ENCODE results near the gene SSH3.

SSH3 gene

DNA sequence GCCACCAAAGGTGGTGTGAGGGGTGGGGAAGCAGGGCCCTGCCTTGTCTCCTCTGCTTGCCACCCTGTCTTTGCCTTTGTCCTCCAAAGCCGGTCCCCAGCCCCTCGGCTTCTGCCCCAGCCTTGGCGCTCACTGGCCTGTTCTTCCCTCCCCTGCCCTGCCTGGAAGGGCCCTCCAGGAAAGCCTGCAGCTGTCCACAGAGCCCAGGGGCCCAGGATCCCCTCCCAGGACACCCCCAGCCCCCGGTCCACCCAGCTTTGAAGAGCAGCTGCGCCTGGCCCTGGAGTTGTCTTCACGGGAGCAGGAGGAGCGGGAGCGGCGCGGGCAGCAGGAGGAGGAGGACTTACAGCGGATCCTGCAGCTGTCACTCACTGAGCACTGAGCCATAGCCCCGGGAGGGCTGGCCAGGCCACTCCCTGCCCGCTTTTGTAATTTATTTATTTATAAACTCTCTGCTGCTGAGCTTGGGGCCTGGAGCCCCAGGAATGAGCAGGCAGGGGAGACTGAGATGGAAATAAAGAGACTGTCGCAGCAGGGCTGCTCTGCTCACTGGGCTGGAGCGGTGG lies 1.3 kb upstream of the SSH3 start:
- Mint-ChIP-seq H3K27me3 (ENCODE audit: low read depth) (no peaks in the 10 kb centered on the region), H3K27ac (no peak overlapping the region), H3K9me3 (peaks cover 1% of the 10 kb centered on the region), H3K4me3 (peak overlapping the region; percentile 46), H3K4me1 (ENCODE audit: low read depth) (peaks cover 7% of the 10 kb centered on the region), H3K36me3 (ENCODE audit: low read depth) (peaks cover 32% of the 10 kb centered on the region)
- no peak for DNase-seq (ENCODE audit: low spot score)

DNA sequence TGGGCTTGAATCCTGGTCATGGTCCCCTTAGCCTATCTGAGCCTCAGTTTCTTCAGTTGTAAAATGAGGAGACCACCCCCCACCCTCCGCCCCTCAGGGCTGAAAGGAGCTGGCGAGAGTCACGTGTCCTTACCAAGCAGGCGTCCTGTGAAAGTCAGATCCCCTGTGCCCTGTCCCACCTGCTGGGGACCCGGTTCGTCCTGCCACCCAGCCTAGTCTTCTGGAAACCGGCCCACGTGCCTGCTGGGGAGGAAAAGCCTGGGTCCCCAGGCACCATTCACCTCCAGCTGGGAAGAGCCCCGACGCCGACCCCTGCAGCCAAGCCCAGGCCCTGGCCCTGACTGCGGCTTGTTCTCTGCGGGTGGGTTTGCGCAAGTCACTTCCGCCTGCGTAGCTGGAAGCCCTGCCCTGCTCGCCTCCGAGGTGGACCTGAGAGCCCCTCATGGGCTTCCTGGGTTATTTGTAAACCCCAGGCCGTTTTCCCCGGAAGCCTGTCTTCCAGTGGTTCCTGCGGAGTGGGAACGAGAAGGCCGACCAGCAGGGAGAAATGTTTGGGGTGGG lies 679 bp upstream of the SSH3 start:
- Mint-ChIP-seq H3K36me3 (ENCODE audit: low read depth) (peaks cover 30% of the 10 kb centered on the region), H3K27ac (peak overlapping the region; percentile 20), H3K4me3 (peak overlapping the region; percentile 46), H3K9me3 (no peaks in the 10 kb centered on the region), H3K27me3 (ENCODE audit: low read depth) (no peaks in the 10 kb centered on the region), H3K4me1 (ENCODE audit: low read depth) (peaks cover 7% of the 10 kb centered on the region)
- no peak for DNase-seq (ENCODE audit: low spot score)

DNA sequence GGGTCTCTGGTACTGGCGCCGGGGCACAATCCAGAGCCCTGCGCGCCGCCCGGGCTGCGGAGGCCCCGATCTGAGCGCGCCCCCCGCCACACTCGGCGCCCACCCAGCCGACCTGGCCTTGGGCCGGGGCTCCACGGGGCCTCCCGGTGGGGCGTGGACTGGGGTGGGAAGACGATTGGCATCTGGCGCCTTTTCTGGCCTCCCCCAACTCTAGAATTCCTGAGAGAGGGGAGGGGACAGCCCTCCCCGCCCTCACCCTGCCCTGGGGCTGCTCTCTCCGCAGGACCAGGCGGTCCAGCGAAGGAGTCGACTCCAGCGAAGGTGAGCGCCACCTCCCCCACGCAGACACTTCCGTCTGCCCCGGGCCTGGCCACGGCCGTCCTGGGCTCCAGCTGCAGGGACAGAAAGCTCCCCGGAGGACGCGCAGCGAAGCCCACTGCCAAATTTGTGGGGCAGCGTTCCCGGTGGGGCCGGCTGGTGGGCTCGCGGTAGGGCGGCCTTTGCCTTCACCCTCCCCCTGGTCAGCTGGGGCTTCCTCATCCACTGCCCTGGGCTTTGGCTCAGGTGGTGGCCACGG lies 593 bp downstream of the SSH3 start:
- no peaks in the 10 kb centered on the region for H3K9me3 Mint-ChIP-seq
- H3K36me3 Mint-ChIP-seq (ENCODE audit: low read depth), result peaks cover 17% of the 10 kb centered on the region
- no peak for DNase-seq (ENCODE audit: low spot score)
- no peaks in the 10 kb centered on the region for H3K27me3 Mint-ChIP-seq (ENCODE audit: low read depth)
- peak overlapping the region; percentile 43 for H3K4me3 Mint-ChIP-seq
- H3K27ac Mint-ChIP-seq, result no peak overlapping the region
- peaks cover 2% of the 10 kb centered on the region for H3K4me1 Mint-ChIP-seq (ENCODE audit: low read depth)

- Mint-ChIP-seq H3K4me3 (peak overlapping the region; percentile 11), H3K36me3 (ENCODE audit: low read depth) (peaks cover 16% of the 10 kb centered on the region), H3K4me1 (ENCODE audit: low read depth) (peaks cover 2% of the 10 kb centered on the region), H3K9me3 (no peaks in the 10 kb centered on the region), H3K27me3 (ENCODE audit: low read depth) (no peaks in the 10 kb centered on the region), H3K27ac (no peak overlapping the region)
- DNase-seq (ENCODE audit: low spot score), result no peak
Observed at GRCh38 chr11:67304511-67305113, 1.3 kb downstream of the SSH3 start.

- Mint-ChIP-seq H3K36me3 (ENCODE audit: low read depth) (peaks cover 13% of the 10 kb centered on the region), H3K27me3 (ENCODE audit: low read depth) (no peaks in the 10 kb centered on the region), H3K9me3 (no peaks in the 10 kb centered on the region), H3K4me1 (ENCODE audit: low read depth) (peaks cover 6% of the 10 kb centered on the region), H3K4me3 (no peak overlapping the region), H3K27ac (no peak overlapping the region)
- DNase-seq (ENCODE audit: low spot score), result no peak
Observed at GRCh38 chr11:67306769-67307544, 3.6 kb downstream of the SSH3 start.

DNA sequence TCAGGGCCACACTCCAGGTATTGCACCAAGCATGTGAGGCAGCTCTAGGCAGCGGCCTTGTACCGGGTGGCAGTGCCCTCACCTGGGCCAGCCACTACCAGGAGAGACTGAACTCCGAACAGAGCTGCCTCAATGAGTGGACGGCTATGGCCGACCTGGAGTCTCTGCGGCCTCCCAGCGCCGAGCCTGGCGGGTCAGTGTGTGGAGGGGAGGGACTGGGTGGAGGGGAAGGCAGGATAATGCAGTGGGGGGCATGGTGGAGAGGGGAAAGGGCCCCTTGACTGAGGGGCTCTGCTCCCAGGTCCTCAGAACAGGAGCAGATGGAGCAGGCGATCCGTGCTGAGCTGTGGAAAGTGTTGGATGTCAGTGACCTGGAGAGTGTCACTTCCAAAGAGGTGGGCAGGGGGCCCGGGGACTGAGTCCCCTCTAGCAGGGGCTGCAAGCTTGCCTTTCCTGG lies 4.2 kb downstream of the SSH3 start:
- Mint-ChIP-seq H3K36me3 (ENCODE audit: low read depth) (peaks cover 9% of the 10 kb centered on the region), H3K9me3 (no peaks in the 10 kb centered on the region), H3K27ac (no peak overlapping the region), H3K4me1 (ENCODE audit: low read depth) (peaks cover 10% of the 10 kb centered on the region), H3K27me3 (ENCODE audit: low read depth) (no peaks in the 10 kb centered on the region), H3K4me3 (no peak overlapping the region)
- DNase-seq (ENCODE audit: low spot score), result no peak

DNA sequence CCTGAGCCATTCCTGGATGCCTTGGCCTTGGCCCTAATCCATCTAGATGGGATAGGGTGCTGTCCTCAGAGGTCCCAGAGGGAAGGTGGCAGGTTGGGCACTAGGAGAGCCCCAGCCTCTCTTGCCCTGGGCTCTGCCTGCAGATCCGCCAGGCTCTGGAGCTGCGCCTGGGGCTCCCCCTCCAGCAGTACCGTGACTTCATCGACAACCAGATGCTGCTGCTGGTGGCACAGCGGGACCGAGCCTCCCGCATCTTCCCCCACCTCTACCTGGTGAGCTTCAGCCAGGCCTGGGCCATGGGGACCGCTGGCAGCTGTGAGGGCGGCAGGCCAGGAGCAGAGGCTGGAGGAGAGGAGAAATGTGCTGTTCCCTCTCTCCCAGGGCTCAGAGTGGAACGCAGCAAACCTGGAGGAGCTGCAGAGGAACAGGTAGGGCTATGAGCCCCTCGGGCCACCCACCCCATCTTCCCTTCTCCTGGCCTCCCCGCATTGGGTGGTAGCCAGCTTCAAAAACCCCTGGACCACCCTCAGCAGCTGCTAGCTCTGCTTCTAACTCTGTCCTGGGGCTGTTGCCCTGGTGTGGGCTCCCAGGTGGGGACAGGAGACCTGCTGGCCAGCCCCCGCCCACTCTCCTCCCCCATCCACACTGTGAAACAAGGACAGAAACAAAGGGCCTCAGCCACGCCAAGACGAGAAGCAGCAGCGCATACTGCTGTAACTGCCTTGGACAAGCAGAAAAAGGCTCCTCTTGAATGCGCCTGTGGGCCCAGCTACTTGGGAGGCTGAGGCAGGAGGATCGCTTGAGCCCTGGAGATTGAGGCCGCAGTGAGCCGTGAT lies 4.9 kb downstream of the SSH3 start:
- no peak overlapping the region for H3K4me3 Mint-ChIP-seq
- H3K27me3 Mint-ChIP-seq (ENCODE audit: low read depth), result no peaks in the 10 kb centered on the region
- H3K4me1 Mint-ChIP-seq (ENCODE audit: low read depth), result peaks cover 16% of the 10 kb centered on the region
- no peaks in the 10 kb centered on the region for H3K9me3 Mint-ChIP-seq
- DNase-seq (ENCODE audit: low spot score), result no peak
- H3K36me3 Mint-ChIP-seq (ENCODE audit: low read depth), result peaks cover 5% of the 10 kb centered on the region
- H3K27ac Mint-ChIP-seq, result no peak overlapping the region

DNA sequence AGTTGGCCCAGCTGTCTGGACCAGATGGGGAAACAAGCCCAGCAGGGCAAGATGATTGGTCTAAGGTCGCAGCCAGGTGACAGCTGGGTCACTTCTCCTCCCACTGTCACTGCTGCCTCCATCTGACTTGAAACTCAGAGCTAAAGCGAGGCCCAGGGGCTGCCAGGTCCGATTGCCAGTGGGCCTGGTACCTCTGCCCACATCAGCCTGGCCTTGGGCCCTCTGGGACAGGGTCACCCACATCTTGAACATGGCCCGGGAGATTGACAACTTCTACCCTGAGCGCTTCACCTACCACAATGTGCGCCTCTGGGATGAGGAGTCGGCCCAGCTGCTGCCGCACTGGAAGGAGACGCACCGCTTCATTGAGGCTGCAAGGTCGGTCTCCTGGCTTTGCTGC lies 5.8 kb downstream of the SSH3 start:
- H3K27ac Mint-ChIP-seq, result no peak overlapping the region
- no peak for DNase-seq (ENCODE audit: low spot score)
- no peaks in the 10 kb centered on the region for H3K27me3 Mint-ChIP-seq (ENCODE audit: low read depth)
- H3K36me3 Mint-ChIP-seq (ENCODE audit: low read depth), result peaks cover 5% of the 10 kb centered on the region
- H3K4me3 Mint-ChIP-seq, result no peak overlapping the region
- peaks cover 23% of the 10 kb centered on the region for H3K4me1 Mint-ChIP-seq (ENCODE audit: low read depth)
- H3K9me3 Mint-ChIP-seq, result no peaks in the 10 kb centered on the region

- Mint-ChIP-seq H3K27ac (peak overlapping the region; percentile 41), H3K36me3 (ENCODE audit: low read depth) (peaks cover 5% of the 10 kb centered on the region)
Observed at GRCh38 chr11:67309661-67310061, 6.3 kb downstream of the SSH3 start.

GRCh38 chr11:67310246-67311050 lies 7.1 kb downstream of the SSH3 start:
- Mint-ChIP-seq H3K36me3 (ENCODE audit: low read depth) (peaks cover 5% of the 10 kb centered on the region), H3K4me3 (no peak overlapping the region), H3K9me3 (no peaks in the 10 kb centered on the region), H3K4me1 (ENCODE audit: low read depth) (peaks cover 29% of the 10 kb centered on the region), H3K27me3 (ENCODE audit: low read depth) (no peaks in the 10 kb centered on the region), H3K27ac (no peak overlapping the region)
- no peak for DNase-seq (ENCODE audit: low spot score)

More at GRCh38 chr11:67309661-67310061, 6.3 kb downstream of the SSH3 start:
- no peaks in the 10 kb centered on the region for H3K9me3 Mint-ChIP-seq
- no peak for DNase-seq (ENCODE audit: low spot score)
- peaks cover 25% of the 10 kb centered on the region for H3K4me1 Mint-ChIP-seq (ENCODE audit: low read depth)
- no peak overlapping the region for H3K4me3 Mint-ChIP-seq
- no peaks in the 10 kb centered on the region for H3K27me3 Mint-ChIP-seq (ENCODE audit: low read depth)

DNA sequence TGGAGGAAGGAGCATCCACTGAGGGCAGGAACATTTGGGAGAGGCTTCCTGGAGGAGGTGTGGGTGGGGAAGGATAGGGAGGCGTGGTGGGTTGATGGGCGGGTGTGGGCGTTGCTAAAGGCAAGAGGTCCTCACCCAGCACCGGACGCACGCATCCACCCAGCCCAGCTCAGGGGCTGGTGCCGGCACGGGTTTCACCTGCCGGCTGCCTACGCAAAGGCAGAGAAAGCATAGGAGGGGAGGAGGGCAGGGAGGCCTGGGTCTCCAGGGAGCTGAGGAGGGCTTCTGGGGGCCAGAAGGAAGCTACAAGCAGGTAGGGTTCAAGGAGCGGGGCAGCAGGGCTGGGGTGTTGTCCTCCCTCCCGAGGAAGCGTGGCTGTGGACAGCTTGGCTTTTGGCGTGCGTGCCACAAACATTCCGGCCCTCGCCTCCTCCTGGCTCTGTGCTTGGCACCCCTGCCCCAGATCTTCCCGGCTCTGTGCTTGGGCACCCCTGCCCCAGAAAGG lies 7.8 kb downstream of the SSH3 start:
- no peaks in the 10 kb centered on the region for H3K9me3 Mint-ChIP-seq
- no peak overlapping the region for H3K4me3 Mint-ChIP-seq
- no peaks in the 10 kb centered on the region for H3K27me3 Mint-ChIP-seq (ENCODE audit: low read depth)

GRCh38 chr11:67311556-67312082 lies 8.3 kb downstream of the SSH3 start:
- no peaks in the 10 kb centered on the region for H3K27me3 Mint-ChIP-seq (ENCODE audit: low read depth)
- no peaks in the 10 kb centered on the region for H3K9me3 Mint-ChIP-seq
- no peak overlapping the region for H3K4me3 Mint-ChIP-seq
- H3K4me1 Mint-ChIP-seq (ENCODE audit: low read depth), result peaks cover 30% of the 10 kb centered on the region
- peak overlapping the region; percentile 68 for H3K27ac Mint-ChIP-seq
- peaks cover 5% of the 10 kb centered on the region for H3K36me3 Mint-ChIP-seq (ENCODE audit: low read depth)
- DNase-seq (ENCODE audit: low spot score), result no peak

More for the DNA sequence above, 7.8 kb downstream of the SSH3 start:
- H3K36me3 Mint-ChIP-seq (ENCODE audit: low read depth), result peaks cover 5% of the 10 kb centered on the region
- H3K4me1 Mint-ChIP-seq (ENCODE audit: low read depth), result peaks cover 30% of the 10 kb centered on the region
- DNase-seq (ENCODE audit: low spot score), result no peak
- H3K27ac Mint-ChIP-seq, result peak overlapping the region; percentile 15
